ACHN (cell line): ENCODE data around the gene TRAF5.
"Not testable (repeated sequence)": the region's sequence is repeated elsewhere in the genome, so short reads cannot be mapped to it uniquely, and the experiment has no call there.

Experiments used
- DNase-seq: peaks from one replicate; pipeline ENCODE4 v3.0.0-alpha.2; 2015
- in situ Hi-C: cut with HindIII; loops from 2 replicates; pipeline ENCODE4 v1.10.0; 2017; ENCODE audit warnings: low sequenced_read_pairs, low pct_ligation_motif_present, low pct_unique_long_range_greater_than_20kb

TRAF5 gene

GRCh38 chr1:211339631-211340041 is 13.0 kb downstream of the TRAF5 start:
- in situ Hi-C loops = no loop called here
- no peak for DNase-seq

- DNase-seq = no peak
- in situ Hi-C loops = no loop called here
Observed at GRCh38 chr1:211340622-211341507, 14.2 kb downstream of the TRAF5 start.

GRCh38 chr1:211341999-211342398 is 15.4 kb downstream of the TRAF5 start:
- no peak for DNase-seq
- in situ Hi-C loops = no loop called here

GRCh38 chr1:211343607-211344006 is 17.0 kb downstream of the TRAF5 start:
- in situ Hi-C loops = no loop called here

DNA sequence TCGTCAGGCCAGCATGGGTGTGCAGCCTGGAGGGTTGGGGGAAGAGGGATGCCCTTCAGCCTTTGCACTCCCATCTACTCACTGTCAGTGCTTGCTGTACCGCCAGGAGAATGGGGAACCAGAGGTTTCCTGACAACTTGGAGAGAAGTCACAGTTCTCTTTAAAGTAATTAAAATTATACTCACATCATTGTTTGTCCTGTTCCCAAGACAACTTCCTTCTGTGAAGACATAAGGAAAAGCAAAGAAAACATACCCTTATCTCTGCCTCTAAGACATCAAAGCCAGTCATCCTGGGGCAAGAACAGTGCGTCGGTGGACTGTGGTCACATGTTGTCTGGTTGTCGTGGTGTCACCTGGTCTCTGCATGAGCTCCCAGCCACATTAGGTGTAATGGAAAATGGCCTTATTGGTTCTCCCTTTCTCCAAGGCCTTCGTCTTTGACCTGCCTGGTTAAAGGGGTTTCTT is 17.6 kb downstream of the TRAF5 start:
- in situ Hi-C loops = no loop called here
- DNase-seq = no peak

More at GRCh38 chr1:211343607-211344006, 17.0 kb downstream of the TRAF5 start:
- no peak for DNase-seq

DNA sequence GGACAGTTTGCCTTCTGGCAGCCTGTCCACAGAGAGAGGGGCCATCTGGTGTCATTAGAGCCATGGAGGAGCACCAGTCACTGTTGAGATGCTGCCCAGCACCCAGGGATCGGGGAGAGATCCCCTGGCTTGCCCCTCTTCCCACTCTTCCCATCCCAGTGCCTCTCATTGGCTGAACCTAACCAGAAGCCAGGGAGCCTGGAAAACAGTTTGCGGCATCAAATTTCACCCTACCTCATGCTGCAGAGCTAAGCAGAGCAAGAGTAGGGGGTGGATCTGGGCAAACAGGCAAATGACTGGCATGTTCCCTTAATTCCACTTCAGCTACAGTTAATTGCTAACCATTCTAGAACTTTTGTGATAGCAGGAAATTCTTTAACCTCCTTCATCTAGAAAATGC is 19.1 kb downstream of the TRAF5 start:
- in situ Hi-C loops = no loop called here
- no peak for DNase-seq

GRCh38 chr1:211347077-211347844 is 20.6 kb downstream of the TRAF5 start:
- DNase-seq = no peak

GRCh38 chr1:211348547-211348946 is 21.9 kb downstream of the TRAF5 start:
- no peak for DNase-seq
- in situ Hi-C loops = no loop called here

More at GRCh38 chr1:211347077-211347844, 20.6 kb downstream of the TRAF5 start:
- in situ Hi-C loops = no loop called here

DNA sequence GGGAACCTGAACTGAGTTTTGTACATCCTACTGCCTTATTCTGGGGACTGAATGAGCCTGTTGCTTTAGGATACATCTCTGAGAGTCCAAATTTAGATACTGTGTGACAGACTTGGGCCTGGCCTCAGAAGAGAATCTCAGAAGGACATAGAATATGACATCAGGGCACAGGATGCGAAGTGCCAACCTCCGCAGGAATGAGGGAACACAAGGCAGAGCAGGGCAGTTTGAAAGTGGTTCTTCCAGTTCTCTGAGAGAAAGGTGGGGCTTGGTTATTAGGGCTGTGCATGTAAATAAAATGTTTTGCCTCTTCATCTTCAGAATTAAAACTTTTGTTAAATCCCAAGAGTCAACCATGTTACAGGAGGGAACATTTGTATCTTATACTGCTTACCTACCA is 23.1 kb downstream of the TRAF5 start:
- in situ Hi-C loops = no loop called here
- no peak for DNase-seq

DNA sequence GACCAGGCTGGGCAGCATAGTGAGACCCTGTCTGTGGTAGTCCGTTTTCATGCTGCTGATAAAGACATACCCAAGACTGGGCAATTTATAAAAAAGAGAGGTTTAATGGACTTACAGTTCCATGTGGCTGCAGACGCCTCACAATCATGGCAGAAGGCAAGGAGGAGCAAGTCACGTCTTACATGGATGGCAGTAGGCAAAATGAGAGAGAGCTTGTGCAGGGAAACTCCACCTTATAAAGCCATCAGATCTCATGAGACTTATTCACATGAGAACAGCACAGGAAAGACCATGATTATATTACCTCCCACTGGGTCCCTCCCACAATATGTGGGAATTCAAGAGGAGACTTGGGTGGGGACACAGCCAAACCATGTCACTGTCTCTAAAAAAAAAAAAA is 25.4 kb downstream of the TRAF5 start:
- DNase-seq, in situ Hi-C loops: not testable (repeated sequence)

GRCh38 chr1:211352465-211352864 is 25.8 kb downstream of the TRAF5 start:
- no peak for DNase-seq
- in situ Hi-C loops = no loop called here

DNA sequence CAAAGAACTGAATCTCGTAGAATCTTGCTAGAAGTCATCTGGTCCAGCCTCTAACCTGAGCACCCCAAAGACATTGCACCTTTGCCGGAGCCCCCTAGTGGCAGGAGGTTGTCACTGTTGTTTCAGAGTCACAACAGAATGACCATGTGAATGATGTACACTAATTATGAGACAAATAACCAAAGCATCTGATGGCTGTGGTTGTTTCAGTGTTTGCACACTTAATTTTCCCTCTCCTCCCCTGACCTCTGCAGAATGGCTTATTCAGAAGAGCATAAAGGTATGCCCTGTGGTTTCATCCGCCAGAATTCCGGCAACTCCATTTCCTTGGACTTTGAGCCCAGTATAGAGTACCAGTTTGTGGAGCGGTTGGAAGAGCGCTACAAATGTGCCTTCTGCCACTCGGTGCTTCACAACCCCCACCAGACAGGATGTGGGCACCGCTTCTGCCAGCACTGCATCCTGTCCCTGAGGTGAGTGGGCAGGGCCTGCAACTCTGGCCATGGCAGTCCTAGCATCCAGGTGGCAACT is 26.4 kb downstream of the TRAF5 start:
- in situ Hi-C loops = no loop called here
- DNase-seq = peak; percentile 33

- DNase-seq = no peak
- in situ Hi-C loops = no loop called here
Observed at GRCh38 chr1:211353562-211354212, 27.1 kb downstream of the TRAF5 start.

GRCh38 chr1:211355873-211356272 is 29.2 kb downstream of the TRAF5 start:
- in situ Hi-C loops = no loop called here
- no peak for DNase-seq

DNA sequence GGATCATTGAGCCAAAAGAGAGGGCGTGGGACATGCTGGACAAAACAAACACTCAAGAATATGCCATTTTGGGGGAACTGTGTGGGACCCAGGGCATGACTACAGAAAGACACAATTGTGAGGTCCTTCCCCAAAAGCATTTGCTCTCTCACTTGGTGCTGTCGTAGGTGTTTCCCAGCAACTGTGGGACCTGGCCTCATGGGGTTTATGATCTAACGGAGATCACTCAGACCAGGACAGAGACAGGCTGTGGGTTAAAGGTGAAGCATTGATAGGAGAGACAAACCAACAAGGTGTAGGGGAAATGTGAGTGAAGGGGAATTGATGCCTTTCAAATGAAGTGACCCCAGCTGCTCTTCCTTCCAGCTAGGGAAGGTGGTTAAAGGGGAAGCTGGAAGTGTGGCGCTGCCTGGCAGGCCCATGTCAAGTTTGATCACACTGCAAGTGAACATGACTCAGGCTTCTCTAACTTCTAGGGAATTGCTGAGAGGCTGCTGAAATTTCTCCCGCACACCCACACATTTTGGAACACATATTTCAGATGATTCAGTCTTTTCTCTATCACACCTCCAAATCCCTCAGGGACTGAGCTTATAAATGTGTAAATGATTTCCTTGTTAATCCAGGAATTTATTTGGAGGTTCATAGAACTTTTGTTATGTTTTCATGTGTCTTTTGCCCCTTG is 30.2 kb downstream of the TRAF5 start:
- in situ Hi-C loops = no loop called here
- no peak for DNase-seq

DNA sequence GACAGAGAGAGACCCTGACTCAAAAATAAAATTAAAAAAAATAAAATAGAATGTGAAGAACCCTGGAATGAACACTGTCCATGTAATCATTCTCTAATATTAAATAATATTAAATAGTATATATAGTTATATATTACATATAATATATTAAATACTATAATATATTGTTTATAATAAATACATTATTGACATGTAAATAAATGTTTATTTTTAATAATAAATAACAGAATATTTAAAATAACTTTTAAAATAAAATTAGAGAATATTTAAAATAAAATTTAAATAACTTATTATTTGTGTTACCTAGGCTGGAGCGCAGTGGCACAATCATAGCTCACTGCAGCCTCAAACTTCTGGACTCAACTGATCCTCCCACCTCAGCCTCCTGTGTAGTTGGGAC is 32.1 kb downstream of the TRAF5 start:
- in situ Hi-C loops = no loop called here
- no peak for DNase-seq

DNA sequence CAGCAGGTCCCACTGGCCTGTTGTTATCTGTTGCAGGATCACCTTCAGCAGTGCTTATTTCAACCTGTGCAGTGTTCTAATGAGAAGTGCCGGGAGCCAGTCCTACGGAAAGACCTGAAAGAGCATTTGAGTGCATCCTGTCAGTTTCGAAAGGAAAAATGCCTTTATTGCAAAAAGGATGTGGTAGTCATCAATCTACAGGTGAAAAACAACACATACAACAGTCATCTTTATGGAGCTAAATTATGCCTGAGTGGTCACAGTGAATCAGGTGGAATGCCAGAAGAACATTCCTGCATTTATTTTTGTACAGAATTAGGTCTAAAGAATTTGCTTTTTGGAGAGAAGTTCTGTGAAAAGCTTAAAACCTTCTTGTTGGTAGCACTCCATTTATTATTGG is 33.2 kb downstream of the TRAF5 start:
- in situ Hi-C loops = no loop called here
- DNase-seq = no peak

GRCh38 chr1:211361202-211361601 is 34.6 kb downstream of the TRAF5 start:
- DNase-seq = no peak
- in situ Hi-C loops = no loop called here
